ENCODE data around the gene CDK17.
A peak's percentile ranks its signal among the peaks of the same experiment; 100 is the strongest.

CDK17 gene

DNA sequence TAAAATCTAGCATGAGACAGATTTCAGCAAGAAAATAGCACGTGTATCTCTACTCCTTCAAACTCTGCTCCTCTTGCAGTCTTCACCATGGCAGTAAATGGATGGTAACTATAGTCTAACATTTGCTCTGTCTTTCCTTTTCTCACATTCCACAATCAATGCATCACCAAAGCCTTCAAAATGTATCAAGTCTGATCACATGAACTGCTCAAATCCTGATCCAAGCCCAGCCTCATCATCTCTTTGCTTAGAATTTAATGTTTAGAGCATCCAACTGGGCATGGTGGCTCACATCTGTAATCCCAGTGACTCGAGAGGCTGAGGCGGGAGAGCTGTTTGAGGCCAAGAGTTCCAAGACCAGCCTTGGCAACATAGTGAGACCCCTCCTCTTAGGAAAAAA is 45.9 kb downstream of the CDK17 start:
- peak; percentile 37 for DNase-seq
- no peak overlapping the region for H2AFZ ChIP-seq (ENCODE audit: low read depth, low read length)
- H4K91ac ChIP-seq (ENCODE audit: low read length): no peak overlapping the region
- no peak overlapping the region for H3K18ac ChIP-seq (ENCODE audit: low read depth in 1 of 2, low read length in 2 of 2)
- no peaks in the 10 kb centered on the region for H3K36me3 ChIP-seq (ENCODE audit: control insufficient read depth in 1 of 2, insufficient read depth in 2 of 2, low read depth in 1 of 2, low read length in 2 of 2)
- H3K79me1 ChIP-seq (replicated peaks; ENCODE audit: low read length, poor library complexity, severe bottlenecking): no peaks in the 10 kb centered on the region
- H3K9me3 ChIP-seq (ENCODE audit: control insufficient read depth, low read length): no peaks in the 10 kb centered on the region
- no peak overlapping the region for H3K9ac ChIP-seq (ENCODE audit: low read length)
- no peak overlapping the region for H3K4ac ChIP-seq (ENCODE audit: low read depth in 1 of 2, low read length in 2 of 2)
- H3K27ac ChIP-seq (ENCODE audit: low read length, poor library complexity, severe bottlenecking): no peak overlapping the region
- no peak overlapping the region for H2AK5ac ChIP-seq (ENCODE audit: low read length, severe bottlenecking)
- no peak overlapping the region for H3K4me2 ChIP-seq (ENCODE audit: low read length, poor library complexity, severe bottlenecking)
- no peak overlapping the region for H3K4me3 ChIP-seq (ENCODE audit: insufficient read depth in 1 of 2, low read depth in 1 of 2, low read length in 2 of 2)
- no peak overlapping the region for H3K14ac ChIP-seq (ENCODE audit: low read length in 2 of 2)
- H2BK120ac ChIP-seq (ENCODE audit: low read depth, low read length): no peak overlapping the region
- WGBS: 97% methylated on average over 3 of the region's 3 CpGs
- H3K23ac ChIP-seq (ENCODE audit: low read length in 2 of 2): no peak overlapping the region
- H3K4me1 ChIP-seq (ENCODE audit: control insufficient read depth, insufficient read depth, low read depth, low read length): peaks cover 10% of the 10 kb centered on the region
- no peak overlapping the region for H4K8ac ChIP-seq (ENCODE audit: low read length)
- H2BK5ac ChIP-seq (ENCODE audit: low read depth, low read length, poor library complexity, severe bottlenecking): no peak overlapping the region
- H2BK12ac ChIP-seq (ENCODE audit: low read length in 2 of 2): no peak overlapping the region
- no peak overlapping the region for H2BK15ac ChIP-seq (ENCODE audit: low read depth, poor library complexity, severe bottlenecking)
- no peaks in the 10 kb centered on the region for H3K27me3 ChIP-seq (ENCODE audit: control insufficient read depth in 1 of 2, insufficient read depth in 1 of 2, low read length in 2 of 2)

DNA sequence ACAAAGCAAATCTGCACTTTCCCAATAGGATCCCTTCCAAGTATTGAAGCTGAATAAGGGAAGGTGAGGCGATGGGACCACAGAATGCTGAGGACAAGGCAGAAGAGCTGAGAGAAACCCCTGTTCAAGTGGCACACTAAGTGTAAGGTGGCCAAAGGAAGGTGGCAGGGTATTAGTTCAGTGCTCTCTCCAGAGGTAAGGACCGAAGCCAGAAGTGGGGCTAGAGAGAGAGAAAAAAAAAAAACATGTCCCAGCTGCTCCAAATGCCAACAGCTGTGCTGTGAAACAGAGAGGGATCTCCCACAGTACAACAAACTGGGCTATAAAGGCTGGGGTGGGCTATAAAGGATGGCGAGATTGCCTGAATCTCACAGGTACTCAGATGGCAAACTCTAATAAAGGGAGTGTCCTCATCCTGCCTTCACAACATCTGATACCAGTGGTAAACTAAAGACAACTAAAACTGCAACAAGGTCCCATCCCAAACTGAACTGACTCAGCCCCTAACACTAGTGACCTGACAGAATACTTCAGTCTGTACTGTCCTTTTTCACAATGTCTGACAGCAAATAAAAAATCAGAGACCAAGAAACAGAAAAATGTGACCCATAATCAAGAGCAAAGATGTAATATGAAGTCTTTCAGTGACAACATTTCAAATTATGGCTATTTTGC is 47.9 kb downstream of the CDK17 start:
- no peak for DNase-seq
- Histone ChIP-seq H3K9ac (ENCODE audit: low read length) (no peak overlapping the region), H2AK5ac (ENCODE audit: low read length, severe bottlenecking) (peak overlapping the region; percentile 3), H3K27ac (ENCODE audit: low read length, poor library complexity, severe bottlenecking) (no peak overlapping the region), H3K23ac (ENCODE audit: low read length in 2 of 2) (no peak overlapping the region), H2BK12ac (ENCODE audit: low read length in 2 of 2) (no peak overlapping the region), H3K9me3 (ENCODE audit: control insufficient read depth, low read length) (no peaks in the 10 kb centered on the region), H3K14ac (ENCODE audit: low read length in 2 of 2) (peak overlapping the region in 1 of 2 experiments; percentile 11), H2BK120ac (ENCODE audit: low read depth, low read length) (no peak overlapping the region), H3K4ac (ENCODE audit: low read depth in 1 of 2, low read length in 2 of 2) (no peak overlapping the region), H3K4me1 (ENCODE audit: control insufficient read depth, insufficient read depth, low read depth, low read length) (peaks cover 10% of the 10 kb centered on the region), H3K36me3 (ENCODE audit: control insufficient read depth in 1 of 2, insufficient read depth in 2 of 2, low read depth in 1 of 2, low read length in 2 of 2) (no peaks in the 10 kb centered on the region), H2BK5ac (ENCODE audit: low read depth, low read length, poor library complexity, severe bottlenecking) (no peak overlapping the region), H2AFZ (ENCODE audit: low read depth, low read length) (no peak overlapping the region), H3K18ac (ENCODE audit: low read depth in 1 of 2, low read length in 2 of 2) (no peak overlapping the region), H3K4me3 (ENCODE audit: insufficient read depth in 1 of 2, low read depth in 1 of 2, low read length in 2 of 2) (no peak overlapping the region), H4K91ac (ENCODE audit: low read length) (no peak overlapping the region), H4K8ac (ENCODE audit: low read length) (no peak overlapping the region), H3K4me2 (ENCODE audit: low read length, poor library complexity, severe bottlenecking) (no peak overlapping the region), H3K27me3 (ENCODE audit: control insufficient read depth in 1 of 2, insufficient read depth in 1 of 2, low read length in 2 of 2) (no peaks in the 10 kb centered on the region), H3K79me1 (replicated peaks; ENCODE audit: low read length, poor library complexity, severe bottlenecking) (no peaks in the 10 kb centered on the region), H2BK15ac (ENCODE audit: low read depth, poor library complexity, severe bottlenecking) (no peak overlapping the region)
- WGBS: 89% methylated on average over 3 of the region's 3 CpGs

DNA sequence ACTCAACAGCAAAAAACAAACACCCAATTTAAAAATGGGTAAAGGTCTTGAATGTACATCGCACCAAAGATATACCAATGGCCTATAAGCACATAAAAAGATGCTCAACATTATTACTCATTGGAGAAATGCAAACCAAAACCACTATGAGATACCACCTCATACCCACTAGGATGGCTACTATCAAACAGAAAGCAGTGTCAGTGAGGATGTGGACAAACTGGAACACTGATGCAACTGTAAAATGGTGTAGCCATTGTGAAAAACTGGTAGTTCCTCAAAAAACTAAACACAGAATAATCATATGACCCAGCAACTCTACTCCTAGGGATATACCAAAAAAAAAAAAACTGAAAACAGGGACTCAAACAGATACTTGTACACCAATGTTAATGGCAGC is 49.3 kb downstream of the CDK17 start:
- Histone ChIP-seq H3K27ac (ENCODE audit: low read length, poor library complexity, severe bottlenecking) (no peak overlapping the region), H3K9ac (ENCODE audit: low read length) (no peak overlapping the region), H3K79me1 (replicated peaks; ENCODE audit: low read length, poor library complexity, severe bottlenecking) (no peaks in the 10 kb centered on the region), H3K23ac (ENCODE audit: low read length in 2 of 2) (no peak overlapping the region), H3K4ac (ENCODE audit: low read depth in 1 of 2, low read length in 2 of 2) (no peak overlapping the region), H3K4me1 (ENCODE audit: control insufficient read depth, insufficient read depth, low read depth, low read length) (peaks cover 10% of the 10 kb centered on the region), H3K14ac (ENCODE audit: low read length in 2 of 2) (no peak overlapping the region), H2BK15ac (ENCODE audit: low read depth, poor library complexity, severe bottlenecking) (no peak overlapping the region), H3K4me3 (ENCODE audit: insufficient read depth in 1 of 2, low read depth in 1 of 2, low read length in 2 of 2) (no peak overlapping the region), H2BK12ac (ENCODE audit: low read length in 2 of 2) (no peak overlapping the region), H2AFZ (ENCODE audit: low read depth, low read length) (no peak overlapping the region), H3K18ac (ENCODE audit: low read depth in 1 of 2, low read length in 2 of 2) (no peak overlapping the region), H3K36me3 (ENCODE audit: control insufficient read depth in 1 of 2, insufficient read depth in 2 of 2, low read depth in 1 of 2, low read length in 2 of 2) (no peaks in the 10 kb centered on the region), H4K8ac (ENCODE audit: low read length) (no peak overlapping the region), H3K4me2 (ENCODE audit: low read length, poor library complexity, severe bottlenecking) (no peak overlapping the region), H2BK120ac (ENCODE audit: low read depth, low read length) (no peak overlapping the region), H3K9me3 (ENCODE audit: control insufficient read depth, low read length) (no peaks in the 10 kb centered on the region), H3K27me3 (ENCODE audit: control insufficient read depth in 1 of 2, insufficient read depth in 1 of 2, low read length in 2 of 2) (no peaks in the 10 kb centered on the region), H4K91ac (ENCODE audit: low read length) (no peak overlapping the region), H2BK5ac (ENCODE audit: low read depth, low read length, poor library complexity, severe bottlenecking) (no peak overlapping the region), H2AK5ac (ENCODE audit: low read length, severe bottlenecking) (no peak overlapping the region)
- peak; percentile 40 for DNase-seq
- 100% methylated on average over 1 of the region's 1 CpG for WGBS

DNA sequence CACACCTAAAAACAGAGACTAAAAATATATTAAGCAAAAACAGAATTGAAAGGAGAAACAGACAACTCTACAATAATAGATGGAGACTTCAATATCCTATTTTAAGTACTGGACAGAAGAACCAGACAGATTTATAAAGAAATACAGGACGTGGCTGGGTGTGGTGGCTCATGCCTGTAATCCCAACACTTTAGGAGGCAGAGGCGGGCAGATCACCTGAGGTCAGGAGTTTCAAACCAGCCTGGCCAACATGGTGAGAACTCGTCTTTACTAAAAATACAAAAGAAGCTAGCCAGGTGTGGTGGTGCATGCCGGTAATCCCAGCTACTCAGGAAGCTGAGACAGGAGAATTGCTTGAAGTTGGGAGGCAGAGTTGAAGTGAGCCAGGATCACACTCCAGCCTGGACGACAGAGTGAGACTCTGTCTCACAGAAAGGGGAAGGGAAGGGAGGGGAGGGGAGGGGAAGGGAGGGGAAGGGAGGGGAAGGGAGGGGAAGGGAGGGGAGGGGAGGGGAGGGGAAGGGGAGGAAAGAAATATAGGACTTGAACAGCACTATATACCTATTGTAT is 53.0 kb downstream of the CDK17 start:
- Histone ChIP-seq H3K79me1 (replicated peaks; ENCODE audit: low read length, poor library complexity, severe bottlenecking) (no peaks in the 10 kb centered on the region), H3K27me3 (ENCODE audit: control insufficient read depth in 1 of 2, insufficient read depth in 1 of 2, low read length in 2 of 2) (no peaks in the 10 kb centered on the region), H4K91ac (ENCODE audit: low read length) (no peak overlapping the region), H2BK12ac (ENCODE audit: low read length in 2 of 2) (no peak overlapping the region), H3K36me3 (ENCODE audit: control insufficient read depth in 1 of 2, insufficient read depth in 2 of 2, low read depth in 1 of 2, low read length in 2 of 2) (peaks cover 0 to 14% of the 10 kb centered on the region in 2 experiments), H3K4ac (ENCODE audit: low read depth in 1 of 2, low read length in 2 of 2) (no peak overlapping the region), H3K14ac (ENCODE audit: low read length in 2 of 2) (no peak overlapping the region), H2BK120ac (ENCODE audit: low read depth, low read length) (no peak overlapping the region), H3K4me1 (ENCODE audit: control insufficient read depth, insufficient read depth, low read depth, low read length) (peaks cover 4% of the 10 kb centered on the region), H2BK15ac (ENCODE audit: low read depth, poor library complexity, severe bottlenecking) (no peak overlapping the region), H3K9me3 (ENCODE audit: control insufficient read depth, low read length) (peaks cover 26% of the 10 kb centered on the region), H2AFZ (ENCODE audit: low read depth, low read length) (no peak overlapping the region), H3K18ac (ENCODE audit: low read depth in 1 of 2, low read length in 2 of 2) (peak overlapping the region in 1 of 2 experiments; percentile 57), H3K23ac (ENCODE audit: low read length in 2 of 2) (no peak overlapping the region), H3K9ac (ENCODE audit: low read length) (peak overlapping the region; percentile 68), H2BK5ac (ENCODE audit: low read depth, low read length, poor library complexity, severe bottlenecking) (no peak overlapping the region), H3K4me3 (ENCODE audit: insufficient read depth in 1 of 2, low read depth in 1 of 2, low read length in 2 of 2) (peak overlapping the region in 1 of 2 experiments; percentile 58), H3K27ac (ENCODE audit: low read length, poor library complexity, severe bottlenecking) (peak overlapping the region; percentile 42), H2AK5ac (ENCODE audit: low read length, severe bottlenecking) (no peak overlapping the region), H4K8ac (ENCODE audit: low read length) (no peak overlapping the region), H3K4me2 (ENCODE audit: low read length, poor library complexity, severe bottlenecking) (peak overlapping the region; percentile 65)
- WGBS: 76% methylated on average over 4 of the region's 5 CpGs
- DNase-seq: no peak
